Kasumi-1 (cell line): ENCODE measurements around the gene GPR39.

Experiments used
- DNase-seq, 2 experiments: peaks; one replicate each; lab custom pipeline; 2025; lab: John Stamatoyannopoulos, UW

Gene GPR39

DNA sequence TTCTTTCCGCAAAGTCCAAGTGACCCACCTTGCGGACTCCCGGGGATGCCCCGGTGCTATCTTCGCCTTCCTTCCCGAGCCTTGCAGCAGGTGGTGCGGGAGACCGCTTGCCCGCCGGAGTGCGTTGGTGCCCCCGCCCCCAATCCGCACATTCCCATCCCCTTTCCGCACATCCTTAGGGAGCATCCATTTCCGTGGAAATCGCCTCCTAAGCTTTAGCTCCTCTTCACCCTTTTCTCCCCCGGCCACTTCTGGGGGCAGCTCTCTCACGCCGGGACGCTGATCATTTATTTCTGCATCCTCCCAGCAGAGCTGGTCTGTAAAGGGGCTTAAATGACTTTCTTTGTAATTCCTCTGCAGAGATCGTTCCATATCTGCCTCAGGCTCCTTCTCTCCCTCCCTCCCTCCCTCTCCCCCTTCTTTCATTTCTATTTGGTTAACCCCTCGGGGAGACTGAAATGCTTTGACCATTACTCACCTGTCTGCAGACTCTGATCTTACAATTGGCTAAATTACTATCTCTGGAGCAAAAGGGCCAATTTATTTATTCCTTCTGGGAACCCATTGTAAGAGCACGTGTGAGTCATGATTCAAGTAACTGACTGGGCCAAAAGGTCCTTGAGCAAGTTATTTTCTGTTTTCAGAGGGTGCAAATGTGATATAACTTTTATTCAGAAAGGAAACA, 254.7 kb downstream of the GPR39 start:
- DNase-seq, result no peak

DNA sequence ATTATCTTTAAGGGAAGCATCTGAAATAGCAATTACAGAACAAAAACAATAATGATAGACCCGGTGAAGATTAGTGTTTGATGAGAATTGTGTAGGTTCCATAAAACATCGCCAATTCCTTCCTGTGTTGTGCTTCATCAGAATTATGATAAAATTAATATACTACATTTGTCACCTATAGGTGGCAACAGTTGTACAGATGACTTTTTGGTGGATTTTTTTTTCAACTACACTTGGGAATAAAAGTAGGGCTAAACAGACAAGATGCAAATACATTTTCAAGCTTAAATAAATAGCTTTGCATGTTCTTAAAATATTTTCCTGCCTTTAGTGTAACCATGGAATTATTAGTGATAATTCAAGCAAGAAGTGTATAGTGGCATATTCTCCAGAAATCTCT, 260.4 kb downstream of the GPR39 start:
- peak; percentile 3 to 8 for DNase-seq

DNA sequence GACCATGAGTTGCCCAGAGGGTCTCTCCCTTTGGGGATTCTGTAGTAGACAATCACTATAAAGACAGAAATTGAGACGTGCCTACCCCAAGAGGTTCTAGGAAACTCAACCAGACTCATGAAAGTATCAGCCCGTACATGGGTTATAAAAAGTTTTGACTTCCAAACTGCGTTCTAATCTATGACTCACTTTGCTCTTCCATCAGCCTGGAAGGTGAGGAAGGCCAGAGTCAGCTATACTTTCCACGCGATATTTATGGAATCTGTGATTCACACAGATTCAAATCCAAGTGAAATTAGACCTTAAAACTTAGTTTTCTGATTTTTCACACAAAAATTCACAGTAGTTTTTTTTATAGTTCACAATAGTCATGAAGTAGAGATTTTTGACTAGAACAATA, 261.1 kb downstream of the GPR39 start:
- no peak for DNase-seq

DNA sequence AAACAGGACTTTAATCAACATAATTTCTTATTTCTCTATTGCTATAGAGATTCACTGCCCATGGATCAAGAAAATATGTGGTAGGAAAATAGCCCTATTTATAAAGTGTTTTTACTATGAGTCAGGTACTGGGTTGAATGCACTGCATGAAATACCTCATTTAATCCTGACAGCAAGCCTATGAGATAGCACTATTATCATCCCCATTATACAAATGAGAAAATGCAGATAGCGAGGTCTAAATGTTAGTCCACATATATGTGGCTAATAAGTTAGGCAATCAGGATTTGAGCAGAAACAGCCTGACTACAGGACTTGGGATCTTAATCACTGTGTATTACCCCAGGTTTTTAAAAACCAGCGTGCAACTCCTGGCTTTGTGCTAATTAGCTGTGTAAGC, 261.9 kb downstream of the GPR39 start:
- DNase-seq, result no peak

DNA sequence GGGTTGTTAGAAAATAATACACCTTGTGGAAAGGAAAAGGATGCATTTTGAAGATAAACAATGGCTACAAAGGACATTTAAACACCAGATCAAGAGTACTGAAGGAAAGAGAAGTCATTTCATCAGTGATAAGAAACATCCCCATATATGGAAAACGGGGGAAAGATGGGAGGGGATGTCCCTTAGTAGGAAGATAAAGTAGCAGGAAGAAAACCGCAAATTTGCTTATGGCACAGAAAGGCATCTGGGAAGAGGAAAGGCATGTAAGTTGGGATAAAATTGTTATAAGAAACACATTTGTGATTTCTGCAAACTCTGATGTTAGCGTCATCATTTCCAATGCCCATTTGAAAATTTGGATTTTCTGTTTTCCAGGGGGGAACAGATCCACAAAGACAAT, 263.9 kb downstream of the GPR39 start:
- no peak for DNase-seq

DNA sequence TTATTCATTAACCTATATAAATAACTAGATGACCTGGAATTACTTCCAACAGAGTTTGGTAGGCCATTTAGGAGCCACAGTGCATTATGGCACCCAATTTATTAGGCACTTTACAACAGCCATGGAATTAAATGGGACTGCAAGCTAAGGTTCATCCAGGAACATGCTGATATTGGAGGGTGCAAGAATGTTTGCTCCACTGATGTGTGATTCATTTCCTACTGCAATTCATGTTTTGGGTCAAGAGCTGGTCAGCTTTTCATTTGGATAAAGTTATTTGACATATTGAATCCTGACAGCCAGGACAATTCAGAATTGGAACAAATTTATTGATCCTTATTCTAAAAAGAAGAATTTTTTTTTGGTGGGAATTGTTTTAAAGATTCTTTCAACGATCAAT, 265.2 kb downstream of the GPR39 start:
- no peak for DNase-seq

DNA sequence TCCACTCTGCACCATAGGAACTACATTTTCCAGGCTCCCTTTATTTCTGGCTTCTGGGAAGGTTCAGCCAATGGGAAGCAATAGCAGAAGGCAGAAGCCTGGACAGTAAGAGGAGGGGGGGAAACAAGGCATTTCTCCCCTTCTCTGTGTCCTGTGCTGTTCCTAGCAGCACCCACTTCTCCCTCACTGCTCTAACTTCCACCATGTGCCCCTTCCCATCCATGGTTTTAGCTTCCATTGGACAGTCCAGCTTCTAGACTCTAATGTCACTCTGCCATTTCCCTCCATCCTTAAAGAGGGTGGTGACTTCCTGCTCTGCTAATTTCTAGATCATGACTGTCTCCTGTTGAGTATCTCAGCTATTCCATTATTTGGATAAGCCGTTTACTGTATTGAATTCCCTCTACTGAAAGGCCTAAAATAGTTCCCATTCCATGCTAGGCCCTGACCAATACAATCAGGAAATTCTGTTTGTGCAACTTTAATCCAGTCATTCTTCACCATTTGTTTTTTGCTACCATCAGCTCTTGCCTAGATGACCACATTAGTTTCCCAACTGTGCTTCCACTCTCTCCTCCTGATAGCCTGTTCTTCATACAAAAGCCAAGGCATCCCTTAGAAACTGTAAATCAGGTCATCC, 274.2 kb downstream of the GPR39 start:
- no peak for DNase-seq

DNA sequence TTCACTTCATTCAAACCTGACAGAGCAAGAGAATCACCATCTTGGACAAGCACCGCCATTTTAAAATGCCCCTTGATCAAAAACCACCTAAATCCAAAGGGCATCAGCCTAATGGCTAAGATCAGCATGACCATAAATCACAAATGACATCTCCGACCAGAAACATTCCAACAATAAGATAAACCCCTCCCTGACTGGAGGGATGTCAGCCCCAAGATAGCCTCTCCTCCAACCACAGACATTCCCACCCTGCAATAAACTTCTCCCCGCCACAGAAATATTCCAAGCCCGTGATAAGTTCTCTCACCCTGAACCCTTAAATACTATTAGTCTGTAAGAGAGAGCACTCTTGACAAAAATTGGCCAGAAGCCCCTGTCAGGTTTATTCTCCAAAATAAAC, 275.0 kb downstream of the GPR39 start:
- DNase-seq, result no peak

DNA sequence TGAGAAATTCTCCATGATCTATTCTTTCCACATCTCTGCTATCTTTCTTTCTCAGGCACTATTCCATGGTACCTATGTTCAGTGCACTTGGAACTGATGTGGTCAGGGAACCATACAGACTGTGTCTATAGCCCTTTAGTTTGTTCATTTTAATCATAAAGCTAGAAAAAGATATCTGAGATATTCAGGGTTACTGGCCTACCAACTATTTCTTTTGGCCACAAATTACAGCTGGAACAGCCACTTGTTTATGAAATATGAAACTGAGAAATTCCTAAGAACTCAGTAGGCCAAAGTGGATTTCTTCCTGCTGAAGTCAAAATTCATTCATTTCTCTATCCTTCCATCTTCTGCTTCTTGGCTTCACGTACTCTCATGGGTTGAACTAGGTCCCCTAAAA, 276.2 kb downstream of the GPR39 start:
- DNase-seq, result no peak
